ENCODE results near the gene OSBPL2. TPM values are rescaled to one million over a fixed set of nuclear protein-coding genes. Genes with fewer than 3 reads are reported as not detected.
A peak's percentile ranks its signal among the peaks of the same experiment; 100 is the strongest.

The OSBPL2 gene
- total and polyA plus RNA-seq, 3 experiments from 2014 or later = 24.5 to 24.7 (median 24.6) TPM

GRCh38 chr20:62275219-62275618, 36.9 kb downstream of the OSBPL2 start:
- peaks cover 0 to 86% (median 10%) of the 10 kb centered on the region in 3 donors for H3K36me3 Mint-ChIP-seq
- Histone ChIP-seq H3K9me3 (ENCODE audit: low read length) (no peaks in the 10 kb centered on the region), H3K4me3 (ENCODE audit: low read length) (no peak overlapping the region), H3K27me3 (ENCODE audit: insufficient read depth, low read length, poor library complexity, severe bottlenecking) (no peaks in the 10 kb centered on the region), H3K36me3 (ENCODE audit: insufficient read depth, low read length) (peaks cover 30% of the 10 kb centered on the region), H3K4me1 (ENCODE audit: insufficient read depth, low read length) (no peaks in the 10 kb centered on the region), H3K27ac (ENCODE audit: low read depth, low read length) (no peak overlapping the region)
- peaks cover 0 to 3% (median 0%) of the 10 kb centered on the region in 3 donors for H3K4me1 Mint-ChIP-seq
- no peaks in the 10 kb centered on the region for H3K9me3 Mint-ChIP-seq
- no peak overlapping the region for H3K4me3 Mint-ChIP-seq
- no peaks in the 10 kb centered on the region for H3K27me3 Mint-ChIP-seq
- ChIA-PET POLR2A (no interaction called here), CTCF (no interaction called here)
- DNase-seq = no peak
- H3K27ac Mint-ChIP-seq = peak overlapping the region in 1 of 8 donors; percentile 32

- no peak overlapping the region for H3K4me3 Mint-ChIP-seq
- no peak overlapping the region for H3K27ac Mint-ChIP-seq
- no peak overlapping the region for H3K4me3 ChIP-seq (ENCODE audit: low read length)
- H3K36me3 Mint-ChIP-seq = peaks cover 0 to 94% (median 13%) of the 10 kb centered on the region in 3 donors
- DNase-seq = no peak
- no peaks in the 10 kb centered on the region for H3K27me3 Mint-ChIP-seq
- ChIA-PET POLR2A (no interaction called here), CTCF (no interaction called here)
- peaks cover 0 to 3% (median 0%) of the 10 kb centered on the region in 3 donors for H3K4me1 Mint-ChIP-seq
- H3K9me3 Mint-ChIP-seq = no peaks in the 10 kb centered on the region
- no peak overlapping the region for H3K27ac ChIP-seq (ENCODE audit: low read depth, low read length)
- H3K27me3 ChIP-seq (ENCODE audit: insufficient read depth, low read length, poor library complexity, severe bottlenecking) = no peaks in the 10 kb centered on the region
- peaks cover 42% of the 10 kb centered on the region for H3K36me3 ChIP-seq (ENCODE audit: insufficient read depth, low read length)
- H3K4me1 ChIP-seq (ENCODE audit: insufficient read depth, low read length) = no peaks in the 10 kb centered on the region
- H3K9me3 ChIP-seq (ENCODE audit: low read length) = no peaks in the 10 kb centered on the region
These were observed 38.1 kb downstream of the OSBPL2 start for GRCh38 chr20:62276439-62276838.

- peaks cover 0 to 3% (median 0%) of the 10 kb centered on the region in 3 donors for H3K4me1 Mint-ChIP-seq
- no peak overlapping the region for H3K4me3 ChIP-seq (ENCODE audit: low read length)
- no peaks in the 10 kb centered on the region for H3K27me3 Mint-ChIP-seq
These were observed 38.9 kb downstream of the OSBPL2 start for GRCh38 chr20:62277253-62277652.

GRCh38 chr20:62280303-62280702, 42.0 kb downstream of the OSBPL2 start:
- Mint-ChIP-seq H3K27me3 (no peaks in the 10 kb centered on the region), H3K36me3 (peaks cover 0 to 95% (median 17%) of the 10 kb centered on the region in 3 donors), H3K4me3 (no peak overlapping the region), H3K9me3 (no peaks in the 10 kb centered on the region), H3K27ac (no peak overlapping the region), H3K4me1 (no peaks in the 10 kb centered on the region)
- ChIA-PET CTCF (no interaction called here), POLR2A (no interaction called here)
- DNase-seq = no peak
- Histone ChIP-seq H3K9me3 (ENCODE audit: low read length) (no peaks in the 10 kb centered on the region), H3K36me3 (ENCODE audit: insufficient read depth, low read length) (peaks cover 45% of the 10 kb centered on the region), H3K4me1 (ENCODE audit: insufficient read depth, low read length) (no peaks in the 10 kb centered on the region), H3K27me3 (ENCODE audit: insufficient read depth, low read length, poor library complexity, severe bottlenecking) (no peaks in the 10 kb centered on the region), H3K27ac (ENCODE audit: low read depth, low read length) (no peak overlapping the region), H3K4me3 (ENCODE audit: low read length) (no peak overlapping the region)

More at GRCh38 chr20:62277253-62277652, 38.9 kb downstream of the OSBPL2 start:
- Mint-ChIP-seq H3K27ac (peak overlapping the region in 1 of 8 donors; percentile 54), H3K36me3 (peaks cover 0 to 94% (median 19%) of the 10 kb centered on the region in 3 donors), H3K4me3 (no peak overlapping the region), H3K9me3 (no peaks in the 10 kb centered on the region)
- Histone ChIP-seq H3K4me1 (ENCODE audit: insufficient read depth, low read length) (no peaks in the 10 kb centered on the region), H3K27me3 (ENCODE audit: insufficient read depth, low read length, poor library complexity, severe bottlenecking) (no peaks in the 10 kb centered on the region), H3K9me3 (ENCODE audit: low read length) (no peaks in the 10 kb centered on the region), H3K36me3 (ENCODE audit: insufficient read depth, low read length) (peaks cover 50% of the 10 kb centered on the region), H3K27ac (ENCODE audit: low read depth, low read length) (no peak overlapping the region)
- ChIA-PET CTCF (no interaction called here), POLR2A (no interaction called here)
- no peak for DNase-seq

- Histone ChIP-seq H3K36me3 (ENCODE audit: insufficient read depth, low read length) (peaks cover 45% of the 10 kb centered on the region), H3K9me3 (ENCODE audit: low read length) (no peaks in the 10 kb centered on the region), H3K4me1 (ENCODE audit: insufficient read depth, low read length) (no peaks in the 10 kb centered on the region), H3K27me3 (ENCODE audit: insufficient read depth, low read length, poor library complexity, severe bottlenecking) (no peaks in the 10 kb centered on the region), H3K4me3 (ENCODE audit: low read length) (no peak overlapping the region), H3K27ac (ENCODE audit: low read depth, low read length) (no peak overlapping the region)
- POLR2A ChIA-PET = no interaction called here
- no peak for DNase-seq
- H3K4me3 Mint-ChIP-seq = no peak overlapping the region
- H3K9me3 Mint-ChIP-seq = no peaks in the 10 kb centered on the region
- peaks cover 0 to 96% (median 17%) of the 10 kb centered on the region in 3 donors for H3K36me3 Mint-ChIP-seq
- no peak overlapping the region for H3K27ac Mint-ChIP-seq
- no peaks in the 10 kb centered on the region for H3K27me3 Mint-ChIP-seq
- CTCF ChIA-PET = no interaction called here
- no peaks in the 10 kb centered on the region for H3K4me1 Mint-ChIP-seq
These were observed 43.0 kb downstream of the OSBPL2 start for GRCh38 chr20:62281161-62281933.

GRCh38 chr20:62282103-62282502, 43.8 kb downstream of the OSBPL2 start:
- no peaks in the 10 kb centered on the region for H3K27me3 Mint-ChIP-seq
- no peak overlapping the region for H3K27ac Mint-ChIP-seq
- peaks cover 0 to 98% (median 17%) of the 10 kb centered on the region in 3 donors for H3K36me3 Mint-ChIP-seq
- Histone ChIP-seq H3K9me3 (ENCODE audit: low read length) (no peaks in the 10 kb centered on the region), H3K27me3 (ENCODE audit: insufficient read depth, low read length, poor library complexity, severe bottlenecking) (no peaks in the 10 kb centered on the region), H3K4me3 (ENCODE audit: low read length) (no peak overlapping the region), H3K27ac (ENCODE audit: low read depth, low read length) (no peak overlapping the region), H3K36me3 (ENCODE audit: insufficient read depth, low read length) (peaks cover 45% of the 10 kb centered on the region), H3K4me1 (ENCODE audit: insufficient read depth, low read length) (no peaks in the 10 kb centered on the region)
- H3K4me1 Mint-ChIP-seq = no peaks in the 10 kb centered on the region
- POLR2A ChIA-PET = no interaction called here
- no peaks in the 10 kb centered on the region for H3K9me3 Mint-ChIP-seq
- H3K4me3 Mint-ChIP-seq = no peak overlapping the region
- CTCF ChIA-PET = no interaction called here
- no peak for DNase-seq

- Mint-ChIP-seq H3K27me3 (no peaks in the 10 kb centered on the region), H3K36me3 (peaks cover 0 to 90% (median 17%) of the 10 kb centered on the region in 3 donors), H3K9me3 (no peaks in the 10 kb centered on the region), H3K4me3 (no peak overlapping the region), H3K27ac (no peak overlapping the region), H3K4me1 (no peaks in the 10 kb centered on the region)
- H3K27ac ChIP-seq (ENCODE audit: low read depth, low read length) = no peak overlapping the region
- H3K9me3 ChIP-seq (ENCODE audit: low read length) = no peaks in the 10 kb centered on the region
- peaks cover 45% of the 10 kb centered on the region for H3K36me3 ChIP-seq (ENCODE audit: insufficient read depth, low read length)
- DNase-seq = no peak
- CTCF ChIA-PET = interaction anchor here (0.6 kb wide), 1 partner anchor 719 kb away, joined by 3 read pairs; no protein-coding TSS in a partner anchor
- no peaks in the 10 kb centered on the region for H3K4me1 ChIP-seq (ENCODE audit: insufficient read depth, low read length)
- H3K27me3 ChIP-seq (ENCODE audit: insufficient read depth, low read length, poor library complexity, severe bottlenecking) = no peaks in the 10 kb centered on the region
- POLR2A ChIA-PET = no interaction called here
- no peak overlapping the region for H3K4me3 ChIP-seq (ENCODE audit: low read length)
These were observed 44.7 kb downstream of the OSBPL2 start for GRCh38 chr20:62282877-62283503.

GRCh38 chr20:62284448-62284847, 46.1 kb downstream of the OSBPL2 start:
- Mint-ChIP-seq H3K36me3 (peaks cover 0 to 85% (median 16%) of the 10 kb centered on the region in 3 donors), H3K27ac (peak overlapping the region in 1 of 8 donors; percentile 15)
- CTCF ChIA-PET = no interaction called here

More at GRCh38 chr20:62284448-62284847, 46.1 kb downstream of the OSBPL2 start:
- Histone ChIP-seq H3K27ac (ENCODE audit: low read depth, low read length) (no peak overlapping the region), H3K27me3 (ENCODE audit: insufficient read depth, low read length, poor library complexity, severe bottlenecking) (no peaks in the 10 kb centered on the region), H3K4me1 (ENCODE audit: insufficient read depth, low read length) (no peaks in the 10 kb centered on the region), H3K9me3 (ENCODE audit: low read length) (no peaks in the 10 kb centered on the region), H3K36me3 (ENCODE audit: insufficient read depth, low read length) (peaks cover 35% of the 10 kb centered on the region), H3K4me3 (ENCODE audit: low read length) (no peak overlapping the region)
- POLR2A ChIA-PET = no interaction called here
- Mint-ChIP-seq H3K4me1 (no peaks in the 10 kb centered on the region), H3K9me3 (no peaks in the 10 kb centered on the region), H3K27me3 (no peaks in the 10 kb centered on the region), H3K4me3 (no peak overlapping the region)
- no peak for DNase-seq
